ENCODE measurements around the gene EFNA2. TPM values are rescaled to one million over a fixed set of nuclear protein-coding genes. Genes with fewer than 3 reads are reported as not detected.

EFNA2 gene
- total RNA-seq, 1 donor from 2014 or later: 28.0 TPM

DNA sequence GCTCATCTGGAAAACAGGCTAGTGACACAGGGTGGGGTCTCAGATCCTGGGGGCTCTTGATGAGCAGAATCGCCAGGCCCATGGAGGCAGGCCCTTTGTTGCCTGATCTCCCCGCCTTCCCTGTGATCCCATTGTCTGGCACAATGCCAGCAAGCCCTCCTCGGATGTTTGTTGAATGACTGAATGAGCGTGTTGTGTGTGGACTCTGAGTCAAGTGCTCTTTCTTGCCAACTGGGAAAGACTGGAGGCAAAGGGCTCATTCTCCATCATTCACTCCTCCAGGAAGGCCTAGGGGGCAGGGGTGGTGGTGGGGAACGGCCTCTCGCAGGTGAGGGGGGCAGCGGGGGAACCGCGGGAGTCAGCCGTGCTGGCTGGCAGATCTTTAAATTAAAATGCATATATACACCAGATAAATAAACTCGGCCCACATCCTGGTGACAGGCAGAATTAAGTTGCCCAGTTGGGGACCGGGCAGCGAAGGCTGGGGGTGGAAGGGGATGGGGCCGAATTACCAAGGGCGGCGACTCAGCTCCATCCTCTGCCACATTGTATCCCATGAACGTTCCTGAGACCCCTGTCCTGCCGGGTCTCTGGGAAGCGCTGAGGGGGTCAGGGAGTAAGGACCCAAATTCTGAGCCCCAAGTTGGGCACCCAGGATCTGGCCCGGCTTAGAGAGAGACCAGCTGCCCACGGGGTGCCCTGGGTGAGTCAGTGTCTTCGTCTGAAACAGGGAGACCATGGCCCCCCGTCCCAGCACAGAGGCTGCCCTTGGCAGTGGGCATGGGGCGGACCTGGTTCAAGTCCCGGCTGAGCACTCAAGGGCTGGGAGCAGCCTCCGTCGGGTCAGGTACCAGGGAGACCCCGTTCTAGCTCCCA lies 24.5 kb downstream of the EFNA2 start:
- Mint-ChIP-seq H3K9me3 (no peaks in the 10 kb centered on the region), H3K4me1 (no peaks in the 10 kb centered on the region), H3K27ac (ENCODE audit: unreplicated experiment) (no peak overlapping the region), H3K27me3 (ENCODE audit: low read depth) (peaks cover 4% of the 10 kb centered on the region), H3K4me3 (no peak overlapping the region), H3K36me3 (ENCODE audit: low read depth) (no peaks in the 10 kb centered on the region)
- DNase-seq (ENCODE audit: low read depth, low spot score): no peak
- TF ChIP-seq, protein P1, sequence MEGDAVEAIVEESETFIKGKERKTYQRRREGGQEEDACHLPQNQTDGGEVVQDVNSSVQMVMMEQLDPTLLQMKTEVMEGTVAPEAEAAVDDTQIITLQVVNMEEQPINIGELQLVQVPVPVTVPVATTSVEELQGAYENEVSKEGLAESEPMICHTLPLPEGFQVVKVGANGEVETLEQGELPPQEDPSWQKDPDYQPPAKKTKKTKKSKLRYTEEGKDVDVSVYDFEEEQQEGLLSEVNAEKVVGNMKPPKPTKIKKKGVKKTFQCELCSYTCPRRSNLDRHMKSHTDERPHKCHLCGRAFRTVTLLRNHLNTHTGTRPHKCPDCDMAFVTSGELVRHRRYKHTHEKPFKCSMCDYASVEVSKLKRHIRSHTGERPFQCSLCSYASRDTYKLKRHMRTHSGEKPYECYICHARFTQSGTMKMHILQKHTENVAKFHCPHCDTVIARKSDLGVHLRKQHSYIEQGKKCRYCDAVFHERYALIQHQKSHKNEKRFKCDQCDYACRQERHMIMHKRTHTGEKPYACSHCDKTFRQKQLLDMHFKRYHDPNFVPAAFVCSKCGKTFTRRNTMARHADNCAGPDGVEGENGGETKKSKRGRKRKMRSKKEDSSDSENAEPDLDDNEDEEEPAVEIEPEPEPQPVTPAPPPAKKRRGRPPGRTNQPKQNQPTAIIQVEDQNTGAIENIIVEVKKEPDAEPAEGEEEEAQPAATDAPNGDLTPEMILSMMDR (conservative IDR thresholded peaks at IDR 0.05): no peak

DNA sequence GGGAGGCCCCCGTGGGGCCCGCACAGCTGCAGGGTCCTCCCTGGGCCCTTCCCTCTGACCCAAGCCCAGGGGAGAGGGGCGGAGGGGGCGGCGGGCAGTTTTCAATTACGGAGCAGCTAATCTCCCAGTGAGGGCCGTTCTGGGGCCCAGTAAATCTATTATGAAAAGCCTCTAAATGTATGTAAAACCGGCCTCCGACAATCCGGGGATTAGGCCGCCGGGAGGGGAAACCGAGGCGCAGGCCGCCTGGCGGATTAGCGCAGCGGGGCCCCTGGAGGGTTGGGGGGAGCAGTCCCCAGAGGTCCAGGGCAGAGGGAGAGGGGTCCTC lies 25.1 kb downstream of the EFNA2 start:
- no peak overlapping the region for H3K4me3 Mint-ChIP-seq
- no peaks in the 10 kb centered on the region for H3K36me3 Mint-ChIP-seq (ENCODE audit: low read depth)
- TF ChIP-seq, protein P1 (conservative IDR thresholded peaks at IDR 0.05): no peak
- no peaks in the 10 kb centered on the region for H3K4me1 Mint-ChIP-seq
- no peak for DNase-seq (ENCODE audit: low read depth, low spot score)
- H3K27ac Mint-ChIP-seq (ENCODE audit: unreplicated experiment): no peak overlapping the region
- peaks cover 5% of the 10 kb centered on the region for H3K27me3 Mint-ChIP-seq (ENCODE audit: low read depth)
- H3K9me3 Mint-ChIP-seq: no peaks in the 10 kb centered on the region

DNA sequence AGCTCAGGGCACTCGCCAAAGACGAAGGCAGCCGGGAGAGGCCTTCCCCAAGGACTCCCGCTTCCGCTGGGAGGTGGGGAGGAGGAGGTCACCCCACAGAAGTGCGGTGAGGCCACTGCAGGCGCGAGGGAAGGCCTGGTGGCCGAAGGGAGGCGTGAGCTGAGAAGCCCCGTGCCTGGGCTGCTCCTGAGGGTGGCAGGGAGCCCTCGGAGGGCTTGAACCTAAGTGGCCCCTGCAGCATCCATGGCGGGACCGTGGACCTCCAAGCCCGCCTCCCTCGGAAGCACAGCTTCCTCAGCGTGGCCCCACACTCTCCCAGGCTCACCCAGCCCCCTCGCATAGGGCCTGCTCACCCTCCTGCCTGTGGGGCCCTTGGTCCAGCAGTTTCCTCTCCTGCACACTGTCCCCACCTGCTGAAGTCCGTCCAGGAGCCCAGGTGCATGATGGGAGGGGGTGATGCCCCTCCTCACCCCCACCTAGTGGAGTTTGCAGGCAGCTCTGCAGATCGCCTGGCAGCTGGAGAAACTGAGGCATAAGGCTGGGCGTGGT lies 25.9 kb downstream of the EFNA2 start:
- H3K27me3 Mint-ChIP-seq (ENCODE audit: low read depth): peaks cover 12% of the 10 kb centered on the region
- no peak overlapping the region for H3K4me3 Mint-ChIP-seq
- no peaks in the 10 kb centered on the region for H3K9me3 Mint-ChIP-seq
- no peaks in the 10 kb centered on the region for H3K36me3 Mint-ChIP-seq (ENCODE audit: low read depth)
- H3K4me1 Mint-ChIP-seq: no peaks in the 10 kb centered on the region
- TF ChIP-seq, protein P1 (conservative IDR thresholded peaks at IDR 0.05): no peak
- no peak for DNase-seq (ENCODE audit: low read depth, low spot score)
- no peak overlapping the region for H3K27ac Mint-ChIP-seq (ENCODE audit: unreplicated experiment)

DNA sequence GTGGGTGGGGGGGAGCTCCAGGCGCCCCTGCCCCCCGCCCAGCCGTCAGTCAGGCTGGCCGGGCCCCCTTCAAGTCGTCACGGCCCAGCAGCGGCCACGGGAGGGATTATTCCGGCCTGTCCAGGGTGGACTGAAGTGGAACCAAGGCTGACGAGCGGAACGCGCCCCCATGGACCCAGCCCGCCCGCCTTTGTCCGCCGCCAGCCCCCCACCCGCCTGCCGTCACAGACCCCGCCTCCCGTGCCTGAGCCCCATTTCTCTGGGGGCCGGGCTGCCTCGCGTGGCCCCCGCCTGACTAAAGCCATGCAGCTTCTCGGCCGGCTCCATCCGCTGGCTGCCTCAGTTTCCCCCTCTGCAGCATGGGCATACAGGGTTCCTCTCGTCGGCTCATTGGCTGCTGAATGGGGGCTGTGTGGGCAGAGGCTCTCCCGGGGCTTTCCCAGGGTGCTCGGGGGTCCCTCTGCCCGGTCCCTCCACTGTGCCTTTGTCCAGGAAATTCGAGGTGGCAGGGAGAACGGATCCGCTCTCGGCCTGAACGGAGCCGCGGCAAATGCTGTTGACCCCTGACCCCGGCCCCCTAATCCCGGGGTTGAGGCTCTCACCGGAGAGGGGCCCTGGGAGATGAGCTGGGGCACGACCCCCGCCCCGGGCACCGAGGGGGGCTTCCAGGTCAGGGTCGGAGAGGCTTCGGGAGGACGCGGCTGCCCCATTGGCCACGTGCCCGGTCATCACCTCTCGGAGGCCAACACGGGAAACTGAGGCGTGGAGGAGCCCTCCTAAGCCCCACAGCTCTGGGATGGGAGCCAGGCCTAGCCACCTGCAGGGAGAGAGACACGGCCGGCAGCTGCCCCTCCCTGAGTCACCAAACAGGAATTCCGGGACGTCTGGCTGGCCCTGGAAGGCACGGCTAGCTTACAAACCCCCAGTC lies 27.4 kb downstream of the EFNA2 start:
- no peaks in the 10 kb centered on the region for H3K9me3 Mint-ChIP-seq
- TF ChIP-seq, protein P1 (conservative IDR thresholded peaks at IDR 0.05): no peak
- no peaks in the 10 kb centered on the region for H3K36me3 Mint-ChIP-seq (ENCODE audit: low read depth)
- no peak overlapping the region for H3K4me3 Mint-ChIP-seq
- peaks cover 26% of the 10 kb centered on the region for H3K27me3 Mint-ChIP-seq (ENCODE audit: low read depth)
- peaks cover 4% of the 10 kb centered on the region for H3K4me1 Mint-ChIP-seq
- no peak for DNase-seq (ENCODE audit: low read depth, low spot score)
- no peak overlapping the region for H3K27ac Mint-ChIP-seq (ENCODE audit: unreplicated experiment)

Data from neural crest cell (in vitro differentiated cells).